ENCODE results near the gene VTI1A. TPM values are rescaled to one million over a fixed set of nuclear protein-coding genes. Genes with fewer than 3 reads are reported as not detected.

The VTI1A gene
- total RNA-seq, 4 donors from 2014 or later = 43.5 to 80.4 (median 62.3) TPM

- ATAC-seq (ENCODE audit: low FRiP score) (no peak), DNase-seq (ENCODE audit: low spot score) (no peak)
- no peak for TF ChIP-seq CTCF (IDR thresholded peaks at IDR 0.05)
Measured at GRCh38 chr10:112794201-112794600, 347.2 kb downstream of the VTI1A start.

- no peak for TF ChIP-seq CTCF (IDR thresholded peaks at IDR 0.05)
- no peak for ATAC-seq (ENCODE audit: low FRiP score)
- DNase-seq (ENCODE audit: low spot score) = no peak
Measured at GRCh38 chr10:112795067-112795466, 348.1 kb downstream of the VTI1A start.

- ATAC-seq (ENCODE audit: low FRiP score) (no peak), DNase-seq (ENCODE audit: low spot score) (no peak)
- TF ChIP-seq CTCF (IDR thresholded peaks at IDR 0.05) = no peak
Measured at GRCh38 chr10:112797197-112797596, 350.2 kb downstream of the VTI1A start.

GRCh38 chr10:112797855-112798254 is 350.8 kb downstream of the VTI1A start:
- DNase-seq (ENCODE audit: low spot score) = no peak
- no peak for ATAC-seq (ENCODE audit: low FRiP score)
- no peak for TF ChIP-seq CTCF (IDR thresholded peaks at IDR 0.05)

GRCh38 chr10:112799038-112799437 is 352.0 kb downstream of the VTI1A start:
- ATAC-seq (ENCODE audit: low FRiP score) (no peak), DNase-seq (ENCODE audit: low spot score) (no peak)
- no peak for TF ChIP-seq CTCF (IDR thresholded peaks at IDR 0.05)

GRCh38 chr10:112799726-112800510 is 352.9 kb downstream of the VTI1A start:
- ATAC-seq (ENCODE audit: low FRiP score) = no peak
- DNase-seq (ENCODE audit: low spot score) = no peak
- TF ChIP-seq CTCF (IDR thresholded peaks at IDR 0.05) = no peak

- no peak for DNase-seq (ENCODE audit: low spot score)
- TF ChIP-seq CTCF (IDR thresholded peaks at IDR 0.05) = no peak
- no peak for ATAC-seq (ENCODE audit: low FRiP score)
Measured at GRCh38 chr10:112801004-112801403, 354.0 kb downstream of the VTI1A start.
